NB4 (cell line): ENCODE data around the gene SNX25.

ENCODE experiments used
- DNase-seq: peaks from one replicate; pipeline ENCODE4 v3.0.0; 2010; ENCODE audit warnings: low read depth
- H3K4me3 ChIP-seq: one replicate; pipeline ENCODE4 v1.5.1; 2011; ENCODE audit warnings: mild to moderate bottlenecking, low read depth, low read length, moderate library complexity
- MYC ChIP-seq: IDR thresholded peaks from 2 replicates; pipeline ENCODE4 v1.6.1; 2011; ENCODE audit warnings: low read depth, low read length
- POLR2A ChIP-seq: IDR thresholded peaks from 2 replicates; pipeline ENCODE4 v1.6.1; 2011; ENCODE audit warnings: mild to moderate bottlenecking; ENCODE audit not compliant: insufficient read length; ENCODE audit errors: extremely low read depth
- TF ChIP-seq, protein P1 (sequence below): IDR thresholded peaks from one replicate; pipeline ENCODE4 v1.5.1; 2012; ENCODE audit warnings: low read depth, low read length
- TF ChIP-seq, protein P2 (sequence below): IDR thresholded peaks from 2 replicates; pipeline ENCODE4 v1.6.1; 2011; ENCODE audit warnings: low read depth, low read length

Gene SNX25

DNA sequence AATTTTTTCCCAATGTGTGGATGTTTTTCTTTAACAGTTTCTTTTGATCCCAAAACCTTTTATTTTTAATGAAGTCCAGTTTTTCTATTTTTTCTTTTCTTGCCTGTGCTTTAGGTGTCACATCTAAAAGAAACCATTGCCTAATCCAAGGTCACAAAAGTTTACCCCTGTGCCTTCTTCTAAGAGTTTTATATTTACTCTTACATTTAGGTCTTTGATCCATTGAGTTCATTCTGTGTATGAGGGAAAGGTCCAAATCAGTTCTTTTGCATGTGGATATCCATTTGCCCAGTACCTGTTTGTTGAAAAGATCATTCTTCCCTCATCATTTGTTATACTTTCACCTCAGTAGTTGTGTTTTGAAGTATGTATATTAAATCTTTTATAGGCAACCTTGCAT is 173.4 kb downstream of the SNX25 start:
- H3K4me3 ChIP-seq, result no peak overlapping the region
- DNase-seq, result no peak
- TF ChIP-seq MYC (no peak), POLR2A (no peak)
- TF ChIP-seq, protein P1, sequence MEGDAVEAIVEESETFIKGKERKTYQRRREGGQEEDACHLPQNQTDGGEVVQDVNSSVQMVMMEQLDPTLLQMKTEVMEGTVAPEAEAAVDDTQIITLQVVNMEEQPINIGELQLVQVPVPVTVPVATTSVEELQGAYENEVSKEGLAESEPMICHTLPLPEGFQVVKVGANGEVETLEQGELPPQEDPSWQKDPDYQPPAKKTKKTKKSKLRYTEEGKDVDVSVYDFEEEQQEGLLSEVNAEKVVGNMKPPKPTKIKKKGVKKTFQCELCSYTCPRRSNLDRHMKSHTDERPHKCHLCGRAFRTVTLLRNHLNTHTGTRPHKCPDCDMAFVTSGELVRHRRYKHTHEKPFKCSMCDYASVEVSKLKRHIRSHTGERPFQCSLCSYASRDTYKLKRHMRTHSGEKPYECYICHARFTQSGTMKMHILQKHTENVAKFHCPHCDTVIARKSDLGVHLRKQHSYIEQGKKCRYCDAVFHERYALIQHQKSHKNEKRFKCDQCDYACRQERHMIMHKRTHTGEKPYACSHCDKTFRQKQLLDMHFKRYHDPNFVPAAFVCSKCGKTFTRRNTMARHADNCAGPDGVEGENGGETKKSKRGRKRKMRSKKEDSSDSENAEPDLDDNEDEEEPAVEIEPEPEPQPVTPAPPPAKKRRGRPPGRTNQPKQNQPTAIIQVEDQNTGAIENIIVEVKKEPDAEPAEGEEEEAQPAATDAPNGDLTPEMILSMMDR, result no peak
- TF ChIP-seq, protein P2, sequence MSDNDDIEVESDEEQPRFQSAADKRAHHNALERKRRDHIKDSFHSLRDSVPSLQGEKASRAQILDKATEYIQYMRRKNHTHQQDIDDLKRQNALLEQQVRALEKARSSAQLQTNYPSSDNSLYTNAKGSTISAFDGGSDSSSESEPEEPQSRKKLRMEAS, result no peak

DNA sequence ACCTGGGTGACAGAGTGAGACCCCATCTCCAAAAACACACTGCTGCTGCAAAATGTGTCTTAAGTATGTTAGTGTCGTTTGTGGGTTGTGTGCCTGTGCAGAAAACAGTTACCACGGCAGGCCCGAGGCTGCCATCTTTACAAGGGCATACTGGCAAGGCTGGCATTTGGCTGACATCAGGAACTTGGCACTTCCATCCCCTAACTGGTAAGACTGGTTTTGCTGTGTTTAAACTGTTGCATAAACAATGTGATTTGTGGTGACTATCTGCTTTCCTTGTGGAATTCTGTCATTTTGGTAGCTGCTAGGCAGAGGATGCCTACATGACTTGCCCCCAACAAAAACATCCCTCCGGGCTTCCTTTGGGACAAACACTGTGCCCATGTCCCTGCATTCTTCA is 174.1 kb downstream of the SNX25 start:
- TF ChIP-seq, protein P1, result no peak
- TF ChIP-seq POLR2A (no peak), MYC (no peak)
- TF ChIP-seq, protein P2, result no peak
- no peak for DNase-seq
- no peak overlapping the region for H3K4me3 ChIP-seq

DNA sequence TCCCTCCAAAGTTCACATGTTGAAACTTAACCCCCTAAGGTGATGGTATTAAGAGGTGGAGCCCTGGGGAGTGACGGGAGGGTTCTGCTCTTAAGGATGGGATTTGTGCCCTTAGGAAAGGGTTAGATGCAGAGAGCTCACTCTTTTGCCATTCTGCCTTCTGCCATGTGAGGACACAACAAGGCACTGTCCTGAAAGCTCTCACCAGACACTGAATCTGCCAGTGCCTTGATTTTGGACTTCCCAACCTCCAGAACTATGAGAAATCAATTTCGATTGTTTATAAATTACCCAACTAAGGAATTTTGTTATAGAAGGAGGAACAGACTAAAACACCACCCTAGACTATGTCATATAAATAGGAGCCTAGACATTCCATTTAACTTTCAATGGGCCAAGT is 174.7 kb downstream of the SNX25 start:
- no peak overlapping the region for H3K4me3 ChIP-seq
- no peak for TF ChIP-seq MYC
- TF ChIP-seq, protein P1, result no peak
- TF ChIP-seq, protein P2, result no peak
- no peak for TF ChIP-seq POLR2A
- no peak for DNase-seq

DNA sequence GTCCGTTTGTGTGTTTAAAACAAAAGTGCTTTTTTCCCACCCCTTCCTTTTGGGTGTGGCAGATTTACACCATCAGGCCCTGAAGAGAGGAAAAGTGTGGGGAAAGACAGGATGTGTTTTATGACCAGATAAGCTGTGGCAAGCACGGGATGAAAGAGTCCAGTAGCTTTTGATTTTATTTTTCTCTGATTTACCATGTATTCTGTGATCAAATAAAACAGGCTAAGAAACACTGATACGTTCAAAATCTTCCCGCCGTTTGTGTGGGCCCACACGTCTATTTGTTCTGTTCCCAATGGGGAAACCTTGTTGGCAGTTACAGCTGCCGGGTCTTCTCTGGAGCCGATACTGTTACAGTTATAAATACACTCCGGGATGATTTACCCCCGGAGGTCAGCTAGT is 175.5 kb downstream of the SNX25 start:
- DNase-seq, result peak; percentile 6
- H3K4me3 ChIP-seq, result no peak overlapping the region
- TF ChIP-seq, protein P2, result no peak
- TF ChIP-seq, protein P1, result no peak
- no peak for TF ChIP-seq POLR2A
- no peak for TF ChIP-seq MYC

DNA sequence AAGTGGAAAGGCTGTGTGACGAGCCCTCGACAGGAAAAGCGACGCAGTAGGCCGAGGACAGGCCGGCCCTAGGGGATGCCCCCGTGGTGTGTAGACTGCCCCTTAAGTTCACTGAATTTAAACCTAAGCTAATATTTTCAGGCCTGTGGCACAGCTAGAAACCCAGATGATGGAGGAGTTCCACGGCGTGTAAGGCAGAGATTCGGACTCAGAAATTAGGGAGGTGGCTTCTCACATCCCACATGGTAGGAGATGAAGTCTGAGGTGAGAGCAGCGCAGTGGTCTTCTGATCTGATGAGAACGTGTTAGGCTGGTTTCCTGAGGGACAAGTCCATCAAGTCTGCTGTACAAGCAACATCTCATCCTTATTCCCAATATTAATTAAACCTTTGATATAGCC is 178.6 kb downstream of the SNX25 start:
- no peak overlapping the region for H3K4me3 ChIP-seq
- TF ChIP-seq, protein P1, result no peak
- TF ChIP-seq MYC (no peak), POLR2A (no peak)
- TF ChIP-seq, protein P2, result no peak
- no peak for DNase-seq

DNA sequence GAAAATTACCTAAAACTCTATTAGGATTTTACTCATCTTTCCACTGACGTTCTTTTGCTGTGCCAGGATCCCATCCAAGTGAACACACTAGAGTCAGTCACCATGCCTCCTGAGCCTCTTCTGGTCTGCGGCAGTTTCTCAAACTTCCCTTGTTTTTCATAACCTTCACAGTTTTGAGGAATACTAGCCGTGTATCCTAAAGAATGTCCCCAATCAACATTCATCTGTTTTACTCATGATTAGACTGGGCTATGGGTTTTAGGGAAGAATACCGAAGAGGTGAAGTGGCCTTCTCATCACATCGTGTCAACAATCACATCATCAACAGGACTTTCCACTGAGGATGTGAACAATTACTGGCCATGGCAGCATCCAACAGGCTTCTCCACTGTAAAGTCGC is 181.5 kb downstream of the SNX25 start:
- DNase-seq, result no peak
- TF ChIP-seq, protein P2, result no peak
- TF ChIP-seq, protein P1, result no peak
- TF ChIP-seq MYC, result no peak
- TF ChIP-seq POLR2A, result no peak
- no peak overlapping the region for H3K4me3 ChIP-seq
